Measurements from ENCODE around the gene ZNF746. TPM values are rescaled to one million over a fixed set of nuclear protein-coding genes. Genes with fewer than 3 reads are reported as not detected.

Gene ZNF746
- polyA plus RNA-seq, 2 of the 4 experiments (the other 2 are of a cell fraction) = 6.8 to 10.7 TPM

DNA sequence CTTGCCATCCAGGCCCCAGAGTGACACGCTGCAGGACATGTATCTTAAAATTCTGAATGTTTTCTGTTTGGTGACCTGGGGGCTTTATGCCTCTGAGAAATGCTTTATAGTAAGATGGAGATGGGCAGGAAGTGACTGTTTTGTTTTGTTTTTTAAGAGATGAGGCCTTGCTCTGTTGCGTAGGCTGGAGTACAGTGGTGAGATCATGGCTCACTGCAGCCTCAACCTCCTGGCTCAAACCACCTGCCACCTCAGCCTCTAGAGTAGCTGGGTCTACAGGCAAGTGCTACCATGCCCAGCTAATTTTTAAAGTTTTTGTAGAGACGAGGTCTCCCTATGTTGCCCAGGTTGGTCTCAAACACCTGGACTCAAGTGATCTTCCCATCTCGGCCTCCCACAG, 57.4 kb downstream of the ZNF746 start:
- ChIA-PET POLR2A (no interaction called here), CTCF (interaction anchor here (1.4 to 2.6 kb wide), 3 partner anchors 8 to 179 kb away, joined by 3 to 11 read pairs (median 3); no protein-coding TSS in a partner anchor)
- no peak overlapping the region for H3K4me3 ChIP-seq

DNA sequence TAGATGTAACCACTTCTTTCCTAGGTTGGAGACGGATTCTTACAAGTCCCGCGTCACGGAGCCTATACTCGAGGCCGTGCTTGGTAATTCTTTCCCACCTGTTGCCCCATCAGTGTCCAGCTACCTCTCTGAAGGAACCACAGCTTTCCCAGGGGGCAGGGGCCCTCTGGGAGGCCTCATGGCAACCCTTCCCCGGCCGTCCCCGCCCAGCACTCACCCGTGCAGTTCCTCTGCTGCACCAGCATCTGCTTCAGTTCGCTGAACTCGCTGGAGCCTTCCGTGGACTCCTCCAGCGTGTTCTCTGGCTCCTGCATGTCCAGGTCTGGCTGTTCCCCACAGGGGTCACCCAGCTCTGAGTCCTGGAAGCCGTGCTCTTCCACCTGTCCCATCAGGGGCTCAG, 61.3 kb downstream of the ZNF746 start:
- Histone ChIP-seq H3K4me2 (no peak overlapping the region), H3K4me3 (no peak overlapping the region), H3K4me1 (no peaks in the 10 kb centered on the region), H3K9me3 (no peaks in the 10 kb centered on the region), H3K27ac (no peak overlapping the region)
- 100% methylated on average over 10 of the region's 15 CpGs for WGBS (ENCODE audit: missing lambda C conversion rate)
- ATAC-seq = no peak
- CTCF ChIA-PET = interaction anchor here (1.3 kb wide), 1 partner anchor 30 kb away, joined by 3 read pairs; no protein-coding TSS in a partner anchor
- no peak for DNase-seq (ENCODE audit: low read depth in 1 of 2, low spot score in 1 of 2)
- POLR2A ChIA-PET = no interaction called here
- TF ChIP-seq JUNB (IDR thresholded peaks at IDR 0.05) = no peak
- no peak for TF ChIP-seq MYC (IDR thresholded peaks at IDR 0.05; ENCODE audit: borderline replicate concordance, low read length)
- no peak for TF ChIP-seq CHD2 (IDR thresholded peaks at IDR 0.05; ENCODE audit: low read length, partially characterized antibody)
- no peak for TF ChIP-seq NFE2L2 (conservative IDR thresholded peaks at IDR 0.05; ENCODE audit: low read length)
- no peak for TF ChIP-seq CHD4 (IDR thresholded peaks at IDR 0.05; ENCODE audit: borderline replicate concordance)
- no peak for TF ChIP-seq RCOR1 (IDR thresholded peaks at IDR 0.05; ENCODE audit: low read depth, low read length)
- TF ChIP-seq, protein P1, sequence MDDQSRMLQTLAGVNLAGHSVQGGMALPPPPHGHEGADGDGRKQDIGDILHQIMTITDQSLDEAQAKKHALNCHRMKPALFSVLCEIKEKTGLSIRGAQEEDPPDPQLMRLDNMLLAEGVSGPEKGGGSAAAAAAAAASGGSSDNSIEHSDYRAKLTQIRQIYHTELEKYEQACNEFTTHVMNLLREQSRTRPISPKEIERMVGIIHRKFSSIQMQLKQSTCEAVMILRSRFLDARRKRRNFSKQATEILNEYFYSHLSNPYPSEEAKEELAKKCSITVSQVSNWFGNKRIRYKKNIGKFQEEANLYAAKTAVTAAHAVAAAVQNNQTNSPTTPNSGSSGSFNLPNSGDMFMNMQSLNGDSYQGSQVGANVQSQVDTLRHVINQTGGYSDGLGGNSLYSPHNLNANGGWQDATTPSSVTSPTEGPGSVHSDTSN (IDR thresholded peaks at IDR 0.05) = no peak
- TF ChIP-seq RAD21 (conservative IDR thresholded peaks at IDR 0.05 in 1 of 2, IDR thresholded peaks at IDR 0.05 in 1 of 2) = no peak
- TF ChIP-seq NR3C1 (IDR thresholded peaks at IDR 0.05) = no peak
- no peak for TF ChIP-seq ZNF302 (CRISPR knock-in tag; IDR thresholded peaks at IDR 0.05)
- TF ChIP-seq, protein P2, sequence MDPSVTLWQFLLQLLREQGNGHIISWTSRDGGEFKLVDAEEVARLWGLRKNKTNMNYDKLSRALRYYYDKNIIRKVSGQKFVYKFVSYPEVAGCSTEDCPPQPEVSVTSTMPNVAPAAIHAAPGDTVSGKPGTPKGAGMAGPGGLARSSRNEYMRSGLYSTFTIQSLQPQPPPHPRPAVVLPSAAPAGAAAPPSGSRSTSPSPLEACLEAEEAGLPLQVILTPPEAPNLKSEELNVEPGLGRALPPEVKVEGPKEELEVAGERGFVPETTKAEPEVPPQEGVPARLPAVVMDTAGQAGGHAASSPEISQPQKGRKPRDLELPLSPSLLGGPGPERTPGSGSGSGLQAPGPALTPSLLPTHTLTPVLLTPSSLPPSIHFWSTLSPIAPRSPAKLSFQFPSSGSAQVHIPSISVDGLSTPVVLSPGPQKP (IDR thresholded peaks at IDR 0.05; ENCODE audit: low read depth, low read length) = no peak
- TF ChIP-seq KDM1A (IDR thresholded peaks at IDR 0.05; ENCODE audit: low read depth) = no peak
- no peak for FAIRE-seq

More for the DNA sequence above, 57.4 kb downstream of the ZNF746 start:
- no peak for DNase-seq (ENCODE audit: low read depth in 1 of 2, low spot score in 1 of 2)
- no peak for FAIRE-seq
- 95% methylated on average over 4 of the region's 4 CpGs for WGBS (ENCODE audit: missing lambda C conversion rate)
- no peak overlapping the region for H3K27ac ChIP-seq
- H3K4me2 ChIP-seq = no peak overlapping the region
- no peak for TF ChIP-seq ZC3H11A (IDR thresholded peaks at IDR 0.05)
- TF ChIP-seq RCOR1 (IDR thresholded peaks at IDR 0.05; ENCODE audit: low read depth, low read length) = no peak
- TF ChIP-seq, protein P3, sequence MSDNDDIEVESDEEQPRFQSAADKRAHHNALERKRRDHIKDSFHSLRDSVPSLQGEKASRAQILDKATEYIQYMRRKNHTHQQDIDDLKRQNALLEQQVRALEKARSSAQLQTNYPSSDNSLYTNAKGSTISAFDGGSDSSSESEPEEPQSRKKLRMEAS (IDR thresholded peaks at IDR 0.05) = no peak
- TF ChIP-seq EHF (CRISPR knock-in tag; IDR thresholded peaks at IDR 0.05) = no peak
- TF ChIP-seq ZNF302 (CRISPR knock-in tag; IDR thresholded peaks at IDR 0.05) = no peak
- no peak for TF ChIP-seq NR3C1 (IDR thresholded peaks at IDR 0.05)
- TF ChIP-seq FOXS1 (CRISPR knock-in tag; IDR thresholded peaks at IDR 0.05) = no peak
- TF ChIP-seq, protein P4, sequence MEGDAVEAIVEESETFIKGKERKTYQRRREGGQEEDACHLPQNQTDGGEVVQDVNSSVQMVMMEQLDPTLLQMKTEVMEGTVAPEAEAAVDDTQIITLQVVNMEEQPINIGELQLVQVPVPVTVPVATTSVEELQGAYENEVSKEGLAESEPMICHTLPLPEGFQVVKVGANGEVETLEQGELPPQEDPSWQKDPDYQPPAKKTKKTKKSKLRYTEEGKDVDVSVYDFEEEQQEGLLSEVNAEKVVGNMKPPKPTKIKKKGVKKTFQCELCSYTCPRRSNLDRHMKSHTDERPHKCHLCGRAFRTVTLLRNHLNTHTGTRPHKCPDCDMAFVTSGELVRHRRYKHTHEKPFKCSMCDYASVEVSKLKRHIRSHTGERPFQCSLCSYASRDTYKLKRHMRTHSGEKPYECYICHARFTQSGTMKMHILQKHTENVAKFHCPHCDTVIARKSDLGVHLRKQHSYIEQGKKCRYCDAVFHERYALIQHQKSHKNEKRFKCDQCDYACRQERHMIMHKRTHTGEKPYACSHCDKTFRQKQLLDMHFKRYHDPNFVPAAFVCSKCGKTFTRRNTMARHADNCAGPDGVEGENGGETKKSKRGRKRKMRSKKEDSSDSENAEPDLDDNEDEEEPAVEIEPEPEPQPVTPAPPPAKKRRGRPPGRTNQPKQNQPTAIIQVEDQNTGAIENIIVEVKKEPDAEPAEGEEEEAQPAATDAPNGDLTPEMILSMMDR (IDR thresholded peaks at IDR 0.05) = no peak
- no peak for TF ChIP-seq HDAC2 (IDR thresholded peaks at IDR 0.05)
- no peak for TF ChIP-seq TFCP2L1 (CRISPR knock-in tag; IDR thresholded peaks at IDR 0.05)
- TF ChIP-seq BHLHE40 (IDR thresholded peaks at IDR 0.05; ENCODE audit: low read depth, low read length) = no peak
- no peak for TF ChIP-seq HOXB5 (CRISPR knock-in tag; IDR thresholded peaks at IDR 0.05)
- TF ChIP-seq GATA3 (IDR thresholded peaks at IDR 0.05; ENCODE audit: borderline replicate concordance) = no peak
- TF ChIP-seq TP53 (CRISPR knock-in tag; IDR thresholded peaks at IDR 0.05) = no peak
- TF ChIP-seq POLR2A (IDR thresholded peaks at IDR 0.05; ENCODE audit: low read length) = no peak
- no peak for TF ChIP-seq MAZ (IDR thresholded peaks at IDR 0.05; ENCODE audit: borderline replicate concordance, low read depth, low read length)
- TF ChIP-seq, protein P5, sequence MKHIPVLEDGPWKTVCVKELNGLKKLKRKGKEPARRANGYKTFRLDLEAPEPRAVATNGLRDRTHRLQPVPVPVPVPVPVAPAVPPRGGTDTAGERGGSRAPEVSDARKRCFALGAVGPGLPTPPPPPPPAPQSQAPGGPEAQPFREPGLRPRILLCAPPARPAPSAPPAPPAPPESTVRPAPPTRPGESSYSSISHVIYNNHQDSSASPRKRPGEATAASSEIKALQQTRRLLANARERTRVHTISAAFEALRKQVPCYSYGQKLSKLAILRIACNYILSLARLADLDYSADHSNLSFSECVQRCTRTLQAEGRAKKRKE (CRISPR knock-in tag; IDR thresholded peaks at IDR 0.05; ENCODE audit: low read depth) = no peak
- TF ChIP-seq JUNB (IDR thresholded peaks at IDR 0.05) = no peak
- TF ChIP-seq, protein P6, sequence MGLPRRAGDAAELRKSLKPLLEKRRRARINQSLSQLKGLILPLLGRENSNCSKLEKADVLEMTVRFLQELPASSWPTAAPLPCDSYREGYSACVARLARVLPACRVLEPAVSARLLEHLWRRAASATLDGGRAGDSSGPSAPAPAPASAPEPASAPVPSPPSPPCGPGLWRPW (IDR thresholded peaks at IDR 0.05) = no peak
- TF ChIP-seq CHD4 (IDR thresholded peaks at IDR 0.05; ENCODE audit: borderline replicate concordance) = no peak
- no peaks in the 10 kb centered on the region for H3K9me3 ChIP-seq
- ATAC-seq = no peak
- H3K4me1 ChIP-seq = no peaks in the 10 kb centered on the region

Measured in A549 (cell line).